NB4 (cell line): Measurements from ENCODE around the gene AGPAT3.
A peak's percentile ranks its signal among the peaks of the same experiment; 100 is the strongest.

Experiments
- DNase-seq: peaks from one replicate; pipeline ENCODE4 v3.0.0; 2010; ENCODE audit warnings: low read depth
- H3K4me3 ChIP-seq: one replicate; pipeline ENCODE4 v1.5.1; 2011; ENCODE audit warnings: mild to moderate bottlenecking, low read depth, low read length, moderate library complexity
- MAX ChIP-seq: IDR thresholded peaks from 2 replicates; pipeline ENCODE4 v1.6.1; 2011; ENCODE audit warnings: low read depth, low read length
- MYC ChIP-seq: IDR thresholded peaks from 2 replicates; pipeline ENCODE4 v1.6.1; 2011; ENCODE audit warnings: low read depth, low read length
- POLR2A ChIP-seq: IDR thresholded peaks from 2 replicates; pipeline ENCODE4 v1.6.1; 2011; ENCODE audit warnings: mild to moderate bottlenecking; ENCODE audit not compliant: insufficient read length; ENCODE audit errors: extremely low read depth
- TF ChIP-seq, protein P1 (sequence below): IDR thresholded peaks from one replicate; pipeline ENCODE4 v1.5.1; 2012; ENCODE audit warnings: low read depth, low read length

Gene AGPAT3

GRCh38 chr21:43832648-43833047 lies 32.4 kb upstream of the AGPAT3 start:
- TF ChIP-seq MAX (no peak), MYC (no peak), POLR2A (no peak)
- TF ChIP-seq, protein P1, sequence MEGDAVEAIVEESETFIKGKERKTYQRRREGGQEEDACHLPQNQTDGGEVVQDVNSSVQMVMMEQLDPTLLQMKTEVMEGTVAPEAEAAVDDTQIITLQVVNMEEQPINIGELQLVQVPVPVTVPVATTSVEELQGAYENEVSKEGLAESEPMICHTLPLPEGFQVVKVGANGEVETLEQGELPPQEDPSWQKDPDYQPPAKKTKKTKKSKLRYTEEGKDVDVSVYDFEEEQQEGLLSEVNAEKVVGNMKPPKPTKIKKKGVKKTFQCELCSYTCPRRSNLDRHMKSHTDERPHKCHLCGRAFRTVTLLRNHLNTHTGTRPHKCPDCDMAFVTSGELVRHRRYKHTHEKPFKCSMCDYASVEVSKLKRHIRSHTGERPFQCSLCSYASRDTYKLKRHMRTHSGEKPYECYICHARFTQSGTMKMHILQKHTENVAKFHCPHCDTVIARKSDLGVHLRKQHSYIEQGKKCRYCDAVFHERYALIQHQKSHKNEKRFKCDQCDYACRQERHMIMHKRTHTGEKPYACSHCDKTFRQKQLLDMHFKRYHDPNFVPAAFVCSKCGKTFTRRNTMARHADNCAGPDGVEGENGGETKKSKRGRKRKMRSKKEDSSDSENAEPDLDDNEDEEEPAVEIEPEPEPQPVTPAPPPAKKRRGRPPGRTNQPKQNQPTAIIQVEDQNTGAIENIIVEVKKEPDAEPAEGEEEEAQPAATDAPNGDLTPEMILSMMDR = no peak
- no peak for DNase-seq
- no peak overlapping the region for H3K4me3 ChIP-seq

GRCh38 chr21:43834146-43834905 lies 30.7 kb upstream of the AGPAT3 start:
- peak; percentile 95 for DNase-seq
- peak overlapping the region; percentile 44 for H3K4me3 ChIP-seq
- no peak for TF ChIP-seq POLR2A
- TF ChIP-seq MYC = peak; percentile 24; the same call in 1 of the 2 replicates
- TF ChIP-seq MAX = peak; percentile 27; the same call in 1 of the 2 replicates
- TF ChIP-seq, protein P1 = no peak

DNA sequence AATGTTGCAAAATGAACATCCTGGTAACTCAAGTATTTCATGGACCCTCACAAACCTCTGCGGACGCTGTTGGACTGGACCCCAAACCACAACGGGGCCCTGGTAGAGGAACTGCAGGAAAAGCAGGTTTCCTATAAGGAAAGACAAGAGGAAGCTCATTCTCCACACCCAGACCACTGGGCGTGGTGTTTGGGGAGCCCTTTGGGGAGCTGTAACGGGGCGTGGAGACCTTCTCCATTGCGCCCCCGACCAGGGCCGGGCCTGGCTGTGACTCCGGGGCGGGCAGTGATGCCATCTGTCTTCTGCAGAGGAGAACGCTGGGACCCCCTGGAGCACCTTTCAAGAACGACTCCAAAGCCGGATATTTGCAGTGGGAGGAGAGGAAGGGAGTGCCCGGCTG lies 30.0 kb upstream of the AGPAT3 start:
- peak overlapping the region; percentile 44 for H3K4me3 ChIP-seq
- TF ChIP-seq, protein P1 = no peak
- TF ChIP-seq POLR2A (no peak), MYC (no peak), MAX (no peak)
- DNase-seq = peak; percentile 76

DNA sequence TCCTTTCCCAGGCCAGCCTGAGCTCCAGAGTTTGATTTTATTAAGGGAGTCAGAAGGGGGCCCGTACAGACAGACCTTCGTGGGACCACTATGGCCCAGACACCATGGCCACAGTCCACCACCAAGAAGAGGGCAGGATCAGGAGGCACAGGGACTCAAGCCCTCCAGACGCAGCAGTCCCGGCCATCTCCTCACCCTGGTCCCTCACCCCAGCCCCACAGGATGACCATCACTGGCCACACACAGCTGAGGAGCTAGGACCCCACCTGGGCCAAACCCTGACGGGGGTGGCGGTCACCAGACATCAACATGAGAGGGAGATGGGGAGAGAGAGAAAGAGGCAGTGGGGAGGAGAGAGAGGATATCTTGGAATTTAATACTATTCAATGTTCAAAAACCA lies 29.2 kb upstream of the AGPAT3 start:
- no peak for DNase-seq
- TF ChIP-seq, protein P1 = no peak
- TF ChIP-seq POLR2A (no peak), MYC (no peak), MAX (no peak)
- no peak overlapping the region for H3K4me3 ChIP-seq

DNA sequence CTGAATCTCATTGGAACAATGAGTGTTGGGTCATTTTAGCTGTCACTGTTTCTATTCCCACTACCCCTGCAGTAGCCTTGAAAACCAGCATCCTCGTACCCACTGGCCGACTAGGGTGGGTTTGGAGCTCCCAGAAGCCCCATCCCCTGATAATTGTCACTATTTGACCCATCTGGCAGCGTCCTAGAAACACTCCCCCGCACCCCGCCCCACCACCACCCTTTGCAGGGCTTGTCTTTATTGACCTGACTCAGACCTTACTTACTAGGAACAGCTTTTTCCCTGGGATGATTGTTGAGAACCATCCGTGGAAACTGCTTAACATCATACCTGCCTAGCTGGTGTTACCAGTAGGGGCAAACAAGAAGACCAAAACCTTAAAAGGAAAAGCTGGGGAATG lies 28.4 kb upstream of the AGPAT3 start:
- H3K4me3 ChIP-seq = no peak overlapping the region
- TF ChIP-seq MYC = no peak
- TF ChIP-seq MAX = no peak
- TF ChIP-seq, protein P1 = no peak
- DNase-seq = no peak
